TTC549 (cell line): ENCODE results near the gene TTYH2.

Experiments used
- FAIRE-seq: peaks from 2 replicates; lab custom pipeline; 2012; peaks lifted over from hg19 to GRCh38; lab: Jason Lieb, UNC

Gene TTYH2

DNA sequence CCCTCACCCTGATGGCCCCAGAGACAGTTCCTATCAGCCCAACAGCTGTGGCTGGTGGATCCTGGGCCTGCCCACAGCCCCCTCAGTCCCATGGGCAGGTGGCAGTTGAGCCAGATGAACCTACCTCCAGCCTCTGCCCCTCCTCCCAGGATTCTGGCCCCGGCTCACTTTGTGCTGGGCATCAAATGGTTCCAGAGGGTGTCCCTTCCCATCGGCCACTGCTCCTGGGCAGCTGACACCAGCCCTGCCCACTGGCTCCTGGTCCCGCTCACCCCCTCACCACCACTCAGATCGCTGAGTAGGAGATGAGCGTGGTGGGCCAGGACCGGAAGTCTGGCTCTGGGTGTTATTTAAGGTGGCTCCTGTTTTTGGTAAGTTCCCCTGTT lies 2.0 kb downstream of the TTYH2 start:
- FAIRE-seq, result no peak

DNA sequence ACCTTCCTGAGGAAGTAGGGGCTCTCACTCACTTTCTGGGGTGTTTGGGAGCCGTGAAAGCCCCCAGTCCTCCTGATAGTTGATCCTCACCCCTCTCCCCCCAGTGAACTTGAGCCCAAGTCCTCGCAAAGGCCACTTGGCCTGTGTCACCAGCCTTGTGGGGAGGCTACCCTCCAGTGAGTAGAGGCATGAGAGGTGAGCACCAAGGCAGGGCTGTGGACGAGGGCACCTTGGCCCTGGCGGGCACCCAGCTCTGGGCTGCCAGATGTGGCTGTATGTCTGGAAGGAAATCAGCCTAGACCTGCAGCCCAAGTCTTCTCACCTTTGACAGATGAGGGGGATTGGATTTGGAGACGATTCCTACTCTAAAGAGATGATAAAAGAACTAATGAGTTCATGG lies 3.1 kb downstream of the TTYH2 start:
- no peak for FAIRE-seq

DNA sequence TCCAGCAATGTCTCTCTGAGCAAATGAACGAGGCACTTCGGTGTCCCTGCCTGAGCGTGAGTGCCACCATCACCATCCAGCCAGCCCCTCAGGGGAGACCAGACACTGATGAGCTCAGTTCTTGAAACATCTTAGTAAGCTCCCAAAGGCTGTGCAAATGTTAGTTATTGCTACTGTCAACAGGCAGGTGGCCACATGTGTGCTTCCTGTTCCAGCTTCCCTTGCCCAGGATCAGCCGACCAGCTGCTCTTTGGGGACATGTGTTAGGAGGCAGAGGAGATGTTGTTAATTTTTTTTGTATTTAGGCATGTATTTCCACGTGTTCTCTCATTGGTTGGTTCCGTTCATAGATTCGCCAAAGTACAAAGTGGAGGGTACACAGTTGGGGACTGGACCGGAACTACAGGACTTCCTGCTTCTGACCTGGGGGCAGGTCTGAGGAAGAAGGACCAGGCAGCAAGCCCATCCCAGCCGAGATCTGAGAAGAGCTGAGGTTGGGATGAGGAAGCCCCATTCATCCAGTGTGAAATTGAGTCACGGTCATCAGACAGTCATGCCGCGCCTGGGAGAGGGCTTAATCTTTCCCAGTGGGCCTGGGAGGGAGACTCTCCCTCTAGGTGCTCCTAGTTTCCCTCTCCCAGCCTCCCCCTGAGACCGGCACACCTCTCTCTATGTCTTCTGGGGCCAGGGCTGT lies 3.8 kb downstream of the TTYH2 start:
- no peak for FAIRE-seq

DNA sequence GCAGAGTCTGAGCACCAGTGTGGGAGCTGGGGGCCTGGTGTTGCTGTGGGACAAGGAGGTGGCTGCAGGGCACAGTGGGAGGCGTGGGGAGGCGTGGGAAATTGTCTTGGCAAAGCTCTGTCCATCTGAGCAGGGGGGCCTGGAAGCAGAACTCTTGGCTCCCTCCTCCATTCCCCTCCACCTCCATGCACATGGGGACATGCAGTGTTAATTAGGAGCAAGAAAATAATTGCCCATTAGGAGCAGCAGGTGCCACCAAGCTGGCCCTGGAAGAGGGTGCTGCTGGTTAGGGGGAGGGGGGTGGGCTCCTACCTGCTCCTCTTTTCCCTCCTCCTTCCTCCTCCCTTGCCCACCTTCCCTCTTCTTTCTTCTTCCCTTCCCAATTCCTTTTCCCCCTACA lies 4.5 kb downstream of the TTYH2 start:
- no peak for FAIRE-seq

DNA sequence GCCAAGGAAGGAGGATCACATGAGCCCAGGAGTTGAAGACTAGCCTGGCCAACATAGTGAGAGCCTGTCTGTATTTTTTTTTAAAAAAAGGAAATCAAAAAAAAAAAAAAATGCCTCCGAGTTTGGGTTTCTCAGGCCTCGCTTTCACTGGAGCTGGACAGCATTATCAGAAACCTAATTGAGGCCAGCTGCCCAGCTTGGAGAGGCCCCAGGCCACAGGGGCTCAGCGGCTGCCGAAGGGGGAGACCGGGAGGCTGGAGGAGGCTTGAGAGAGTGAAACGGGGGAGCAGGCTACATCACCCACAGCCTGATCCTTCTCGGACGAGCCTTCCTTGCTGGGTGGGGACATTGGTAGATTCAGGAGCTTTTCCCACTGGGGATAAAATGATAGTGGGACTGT lies 5.1 kb downstream of the TTYH2 start:
- FAIRE-seq, result no peak

DNA sequence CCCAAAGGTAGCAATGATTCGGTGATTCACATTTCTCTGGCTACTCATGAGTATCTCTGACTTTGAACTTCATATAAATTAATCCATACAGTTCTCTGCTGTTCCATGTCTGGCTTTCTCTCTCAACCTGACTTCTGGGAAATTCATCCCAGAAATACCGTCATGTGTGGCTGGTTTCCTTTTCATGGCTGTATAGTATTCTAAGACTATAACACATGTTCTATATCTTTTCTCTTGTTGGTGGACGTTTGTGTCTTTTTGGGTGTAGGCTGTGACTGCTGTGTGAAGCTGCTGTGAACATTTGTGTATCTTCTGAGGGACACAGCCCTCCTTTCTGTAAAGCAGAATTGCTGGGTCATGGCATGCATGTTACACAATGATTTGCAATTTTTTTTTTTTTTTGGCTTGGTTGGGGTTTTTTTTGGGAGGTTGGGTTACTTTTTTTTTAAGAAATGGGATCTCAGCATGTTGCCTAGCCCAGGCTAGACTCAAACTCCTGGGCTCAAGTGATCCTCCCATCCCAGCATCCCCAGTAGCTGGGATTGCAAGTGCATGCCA lies 6.3 kb downstream of the TTYH2 start:
- no peak for FAIRE-seq

DNA sequence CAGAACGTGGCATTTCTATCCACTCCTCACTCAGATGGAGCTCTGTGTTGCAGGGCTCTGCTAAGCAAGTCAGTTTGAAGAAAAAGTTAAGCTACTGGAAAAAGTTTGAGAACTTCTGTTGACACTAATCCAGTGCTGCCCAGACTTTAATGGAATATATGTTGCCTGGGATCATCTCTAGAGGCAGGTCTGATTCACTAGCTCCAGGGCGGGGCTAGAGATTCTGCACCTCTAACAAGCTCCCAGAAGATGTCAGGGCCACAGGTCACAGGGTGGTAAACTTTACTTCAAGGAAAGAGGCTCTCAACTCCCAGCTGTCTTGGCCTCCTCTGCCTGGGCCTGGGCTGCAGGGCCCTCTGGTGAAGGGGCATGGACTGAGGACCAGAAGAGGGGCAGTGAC lies 6.8 kb downstream of the TTYH2 start:
- no peak for FAIRE-seq

DNA sequence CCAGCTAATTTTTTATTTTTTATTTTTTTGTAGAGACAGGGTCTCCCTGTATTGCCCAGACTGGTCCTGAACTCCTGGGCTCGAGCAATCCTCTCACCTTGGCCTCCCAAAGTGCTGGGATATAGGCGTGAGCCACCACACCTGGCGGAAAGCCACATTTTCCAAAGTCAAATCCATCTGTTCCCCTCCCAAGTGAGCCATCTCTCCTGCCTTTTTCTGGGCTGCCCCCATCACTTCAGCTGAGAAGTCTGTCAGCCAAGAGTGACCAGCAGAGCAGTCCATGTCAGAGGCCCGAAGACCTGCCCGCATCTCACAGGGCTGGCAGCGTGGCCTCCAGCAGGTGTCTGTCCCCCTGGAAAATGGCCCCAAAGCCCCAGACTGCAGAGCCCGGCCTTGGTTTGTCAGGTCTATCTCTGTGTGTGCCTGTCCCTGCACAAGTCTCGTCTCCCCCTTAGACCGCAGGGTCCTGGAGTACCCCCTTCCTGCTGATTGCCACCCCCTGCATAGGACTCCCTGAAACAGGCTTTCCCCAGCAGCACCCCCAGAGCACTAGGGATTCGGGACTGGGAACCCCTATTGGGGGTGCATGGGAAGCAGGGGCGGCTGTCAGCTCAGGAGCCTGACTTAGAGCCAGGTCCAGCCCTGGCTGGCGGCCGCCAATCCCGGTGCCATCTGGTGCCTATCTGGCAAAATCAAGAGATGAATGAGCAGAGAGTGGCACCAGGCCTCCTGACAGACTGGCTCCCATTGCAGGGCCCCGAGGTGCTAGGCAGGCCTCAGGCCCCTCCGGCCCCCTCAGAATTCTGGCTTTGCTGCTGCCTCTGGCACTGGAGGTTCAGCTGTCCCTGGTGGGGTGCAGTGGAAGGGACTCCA lies 7.8 kb downstream of the TTYH2 start:
- no peak for FAIRE-seq

DNA sequence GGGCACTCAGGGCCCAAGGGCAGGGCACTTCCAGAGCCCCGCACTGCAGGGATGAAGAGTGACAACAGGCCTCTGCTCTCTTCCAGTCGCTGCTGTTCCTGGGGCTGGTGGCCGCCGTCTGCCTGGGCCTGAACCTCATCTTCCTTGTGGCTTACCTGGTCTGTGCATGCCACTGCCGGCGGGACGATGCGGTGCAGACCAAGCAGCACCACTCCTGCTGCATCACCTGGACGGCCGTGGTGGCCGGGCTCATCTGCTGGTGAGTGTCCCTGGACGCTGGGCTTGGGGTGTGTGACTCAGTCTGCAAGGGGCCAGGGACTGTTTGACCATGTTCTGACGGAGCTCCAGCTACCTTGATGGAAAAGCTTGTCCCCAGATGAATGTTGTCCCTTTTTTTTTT lies 9.0 kb downstream of the TTYH2 start:
- FAIRE-seq, result no peak

DNA sequence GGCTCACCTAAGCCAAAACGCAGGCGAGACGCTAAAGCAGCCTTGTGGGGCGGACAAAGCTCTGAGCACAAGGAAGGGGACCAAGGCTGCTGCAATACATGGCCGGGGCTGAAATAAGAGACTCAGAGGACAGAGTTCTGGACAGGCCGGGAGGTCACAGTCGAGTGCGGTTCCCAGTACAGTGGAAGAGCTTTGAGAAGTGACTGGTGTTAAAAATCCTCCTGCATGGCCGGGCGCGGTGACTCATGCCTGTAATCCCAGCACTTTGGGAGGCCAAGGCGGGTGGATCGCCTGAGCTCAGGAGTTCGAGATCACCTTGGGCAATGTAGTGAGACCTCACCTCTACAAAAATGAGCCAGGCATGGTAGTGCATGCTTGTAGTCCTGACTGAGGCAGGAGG lies 10.5 kb downstream of the TTYH2 start:
- no peak for FAIRE-seq

DNA sequence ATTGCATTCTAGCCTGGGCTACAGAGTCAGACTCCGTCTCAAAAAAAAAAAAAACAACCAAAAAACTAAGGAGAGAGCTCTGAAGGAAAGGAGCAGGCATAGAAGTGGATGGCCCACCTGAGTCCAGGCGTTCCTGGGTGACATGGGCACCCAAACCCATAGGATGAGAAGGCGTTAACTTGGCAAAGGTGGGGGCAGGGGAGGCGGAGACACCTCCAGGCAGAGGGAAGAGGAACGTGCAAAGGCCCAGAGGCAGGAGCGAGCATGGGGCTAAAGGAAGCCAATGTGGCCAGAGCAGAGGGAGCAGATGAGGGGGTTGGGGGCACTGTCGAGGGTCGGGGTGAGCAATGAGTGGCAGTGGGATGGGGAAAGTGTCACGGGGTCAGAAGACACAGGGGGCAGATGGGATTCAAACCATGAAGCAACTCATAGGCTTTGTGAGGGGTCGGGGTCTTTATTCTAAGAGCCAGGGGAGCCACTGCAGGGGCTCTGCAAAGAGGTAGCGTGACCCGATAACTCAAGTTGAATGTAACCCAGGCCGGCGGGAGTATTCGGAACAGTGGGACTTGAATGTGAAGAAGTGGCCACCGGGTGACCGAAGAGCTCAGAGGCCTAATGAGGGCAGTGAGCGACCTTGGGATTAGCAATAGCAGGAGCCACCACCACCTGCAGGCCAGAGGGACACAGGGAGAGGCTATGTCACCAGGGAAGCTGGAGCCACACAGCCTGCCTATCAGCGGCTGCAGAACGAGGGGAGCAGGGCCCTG lies 11.8 kb downstream of the TTYH2 start:
- FAIRE-seq, result no peak

DNA sequence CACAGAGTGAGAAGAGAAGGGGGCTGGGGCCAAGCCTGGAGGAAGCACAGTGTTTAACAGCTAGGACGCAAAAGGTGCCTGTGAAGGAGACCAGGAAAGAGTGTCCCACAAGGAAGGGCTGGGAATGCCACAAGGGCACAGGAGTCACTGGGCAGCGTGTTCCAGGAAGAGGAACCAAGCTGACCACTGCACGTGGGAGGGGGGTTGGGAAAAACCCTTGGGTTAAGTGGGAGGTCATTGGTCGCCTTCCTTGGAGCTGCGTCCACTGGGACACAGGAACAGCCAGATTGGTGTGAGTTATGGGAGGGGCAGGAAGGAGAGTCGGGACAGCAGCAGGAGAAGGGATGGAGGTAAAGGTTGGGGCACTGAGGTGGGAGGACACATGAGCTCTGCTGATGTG lies 12.9 kb downstream of the TTYH2 start:
- FAIRE-seq, result no peak

DNA sequence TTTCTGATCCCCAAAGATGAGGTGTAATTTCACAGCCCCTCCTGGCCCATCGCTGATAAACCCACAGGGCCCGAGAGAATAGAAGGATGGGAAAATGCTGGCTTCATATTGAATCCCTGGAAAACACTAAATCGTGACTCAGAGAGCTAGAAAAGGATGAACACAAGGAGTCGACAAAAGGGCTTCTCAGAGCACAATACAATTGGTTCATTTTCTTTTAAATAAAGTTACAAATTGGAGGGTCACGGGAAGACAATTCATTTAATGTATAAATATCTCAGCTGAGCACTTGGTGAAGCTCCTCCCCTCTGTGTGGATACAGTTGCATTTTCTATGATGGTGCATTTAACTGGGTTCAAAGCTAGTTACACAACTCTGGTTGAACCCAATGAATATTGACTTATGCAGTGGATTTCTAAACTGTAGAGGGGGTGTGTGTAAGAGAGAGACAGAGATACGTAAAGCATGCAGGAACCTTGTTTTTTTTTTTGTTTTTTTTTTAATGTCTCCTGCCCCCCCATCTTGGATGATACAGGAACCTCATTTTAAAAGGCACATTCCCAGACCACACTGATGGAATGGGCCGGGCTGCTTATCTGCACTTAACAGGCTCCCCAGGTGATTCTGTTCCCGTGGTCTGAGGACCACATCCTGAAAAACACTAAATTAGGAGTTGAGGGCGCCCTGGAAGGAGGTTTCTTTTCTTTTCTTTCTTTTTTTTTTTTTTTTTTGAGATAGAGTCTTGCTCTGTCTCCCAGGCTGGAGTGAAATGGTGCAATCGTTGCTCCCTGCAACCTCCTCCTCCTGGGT lies 14.1 kb downstream of the TTYH2 start:
- FAIRE-seq, result no peak

DNA sequence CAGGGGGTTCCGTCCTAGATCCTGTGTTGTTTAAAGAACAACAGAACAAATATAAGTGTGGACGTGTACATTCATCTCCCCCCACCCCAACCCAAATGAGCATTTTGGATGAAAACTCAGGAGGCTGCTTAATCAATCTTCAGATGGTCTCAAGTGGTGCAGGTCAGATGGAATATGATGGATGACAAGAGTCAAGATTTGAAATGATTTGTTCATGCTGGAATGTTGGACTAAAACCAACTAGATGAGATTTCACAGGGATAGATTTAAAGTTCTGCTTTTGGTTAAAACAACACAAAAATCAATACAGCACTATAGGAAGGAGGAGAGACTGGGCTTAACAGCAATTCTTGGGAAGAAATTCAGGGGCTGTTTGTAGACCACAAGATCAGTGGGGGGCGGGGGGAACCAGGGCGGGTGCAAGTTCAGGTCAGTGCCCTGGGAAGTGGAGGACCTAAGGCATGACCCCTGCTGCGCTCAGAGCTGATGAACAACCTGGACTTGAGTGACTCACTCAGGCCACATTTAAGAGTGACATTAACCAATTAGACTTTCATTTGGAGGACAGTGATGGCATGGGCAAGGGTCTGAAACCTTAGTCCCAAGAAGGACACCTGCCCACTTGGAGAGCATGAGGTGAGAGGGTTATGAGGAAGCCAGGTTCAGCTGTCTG lies 15.1 kb downstream of the TTYH2 start:
- no peak for FAIRE-seq

DNA sequence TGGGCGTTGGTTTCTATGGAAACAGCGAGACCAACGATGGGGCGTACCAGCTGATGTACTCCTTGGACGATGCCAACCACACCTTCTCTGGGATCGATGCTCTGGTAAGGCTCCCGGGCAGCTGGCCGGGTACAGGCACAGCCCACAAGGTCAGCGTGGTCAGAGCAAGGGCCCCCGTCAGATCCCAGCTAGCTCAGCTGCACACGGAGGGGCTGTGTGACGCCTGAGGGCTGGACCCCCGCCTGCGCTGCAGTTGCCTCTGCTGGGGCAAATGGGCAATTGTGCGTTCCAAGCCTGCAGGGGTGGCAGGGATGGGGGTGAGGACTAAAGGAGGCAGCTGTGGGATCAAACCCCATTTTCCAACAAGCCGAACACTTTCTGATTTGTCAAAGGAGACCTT lies 17.5 kb downstream of the TTYH2 start:
- FAIRE-seq, result no peak

DNA sequence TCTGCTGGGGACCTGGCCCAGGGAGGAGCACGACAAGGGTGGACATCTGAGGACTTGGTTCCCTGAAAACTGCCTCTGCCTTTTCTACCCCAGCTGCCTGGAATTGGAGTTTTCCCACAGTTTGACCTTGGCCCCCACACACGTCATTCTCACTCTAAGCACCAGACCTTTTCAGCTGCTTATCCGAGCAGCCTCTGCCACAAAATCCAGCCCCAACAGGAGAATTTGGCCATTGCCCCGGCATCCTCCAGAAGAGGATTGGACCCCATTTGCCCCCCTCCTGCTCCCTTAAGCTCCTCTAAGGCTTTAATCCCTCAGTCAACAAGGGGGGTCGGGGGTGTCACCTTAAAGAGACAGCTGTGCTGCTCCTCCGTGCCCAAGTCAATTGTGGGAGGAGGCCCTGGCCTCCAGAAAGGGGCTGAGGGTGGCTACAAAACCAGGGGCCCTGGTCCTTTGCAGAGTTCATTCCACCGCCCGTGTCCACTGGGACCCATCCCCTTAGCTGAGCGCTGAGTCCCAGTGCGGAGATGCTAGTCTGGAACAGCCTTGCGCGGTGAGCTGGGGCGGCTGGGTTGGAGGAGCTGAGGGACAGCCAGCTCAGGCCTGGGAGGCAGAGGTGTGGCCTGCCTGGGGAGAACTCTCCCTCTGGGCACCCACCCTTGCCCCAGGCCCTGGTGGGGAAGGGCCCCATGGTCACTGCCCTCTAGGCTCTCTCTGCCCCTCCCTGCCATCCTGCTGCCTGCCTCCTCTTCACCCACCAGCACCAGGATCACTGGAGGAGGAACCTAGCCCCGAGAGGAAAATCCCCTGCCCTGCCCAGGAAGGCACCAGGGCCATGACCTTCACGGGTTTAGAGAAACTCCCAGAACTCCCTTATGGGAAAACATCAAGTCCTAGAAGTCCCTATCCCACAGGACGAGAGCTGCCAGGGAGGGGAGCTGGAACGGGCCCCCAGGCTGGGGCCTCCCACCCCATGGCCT lies 18.8 kb downstream of the TTYH2 start:
- no peak for FAIRE-seq

DNA sequence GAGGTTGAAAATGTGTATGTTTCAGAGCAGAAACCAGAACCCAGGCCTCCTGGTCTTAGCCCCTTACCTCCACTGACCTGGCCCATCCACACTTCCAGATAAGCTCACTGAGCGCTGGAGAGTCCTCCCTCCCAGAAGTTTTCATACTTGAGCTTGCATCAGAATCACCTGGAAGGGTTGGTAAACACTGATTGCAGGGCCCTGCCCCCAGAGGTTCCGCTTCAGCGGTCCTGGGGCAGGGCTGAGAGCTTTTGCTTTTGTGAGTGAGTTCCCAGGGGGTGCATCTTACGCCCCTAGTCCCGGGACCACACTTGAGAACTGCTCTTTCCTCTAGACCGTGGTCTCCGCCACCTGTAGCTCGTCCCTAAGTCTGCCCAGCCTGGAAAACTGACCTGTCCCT lies 20.6 kb downstream of the TTYH2 start:
- FAIRE-seq, result no peak

DNA sequence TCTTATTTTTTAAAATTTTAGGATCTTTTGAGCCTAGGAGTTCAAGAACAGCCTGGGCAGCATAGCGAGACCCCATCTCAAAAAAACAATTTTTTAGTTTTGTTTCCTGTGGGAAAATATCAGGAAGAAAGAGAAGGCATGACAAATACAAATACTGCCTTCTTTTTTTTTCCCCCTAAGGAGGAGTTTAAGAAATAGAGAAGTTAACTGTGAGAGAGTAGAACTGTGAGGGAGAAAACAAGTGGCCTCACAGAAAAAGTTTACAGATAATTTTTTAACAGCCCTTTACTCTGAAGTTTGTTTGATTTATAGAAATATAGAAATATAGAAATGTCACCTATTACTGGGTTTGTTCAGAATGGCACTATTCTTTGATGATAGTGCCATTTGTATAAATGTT lies 21.1 kb downstream of the TTYH2 start:
- FAIRE-seq, result no peak

DNA sequence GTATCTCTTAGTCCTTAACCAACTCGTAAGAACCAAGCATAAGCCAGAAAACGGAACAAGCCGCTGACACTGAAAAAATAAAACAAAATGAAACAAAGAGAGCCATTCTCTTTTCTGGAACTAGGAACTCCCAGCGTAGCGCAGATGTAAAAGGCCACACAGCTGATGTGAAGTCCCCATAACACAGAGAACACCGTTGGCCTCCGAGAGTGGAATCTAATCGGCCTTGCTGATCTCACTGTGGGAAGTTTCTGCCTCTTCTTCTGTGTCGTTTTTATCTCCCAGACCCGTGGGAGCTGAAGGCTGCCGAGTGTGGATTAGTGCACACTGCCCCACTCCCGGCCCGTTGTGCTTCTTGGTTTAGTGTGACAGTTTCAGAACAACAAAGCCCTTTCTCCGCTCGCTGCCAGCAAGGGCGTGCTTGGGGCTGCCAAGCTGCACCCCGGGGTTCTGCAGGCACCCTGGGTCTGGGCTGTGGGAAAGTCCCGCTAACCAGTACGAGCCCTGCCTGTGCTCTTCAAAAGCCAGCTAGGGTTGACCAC lies 21.7 kb downstream of the TTYH2 start:
- FAIRE-seq, result no peak

DNA sequence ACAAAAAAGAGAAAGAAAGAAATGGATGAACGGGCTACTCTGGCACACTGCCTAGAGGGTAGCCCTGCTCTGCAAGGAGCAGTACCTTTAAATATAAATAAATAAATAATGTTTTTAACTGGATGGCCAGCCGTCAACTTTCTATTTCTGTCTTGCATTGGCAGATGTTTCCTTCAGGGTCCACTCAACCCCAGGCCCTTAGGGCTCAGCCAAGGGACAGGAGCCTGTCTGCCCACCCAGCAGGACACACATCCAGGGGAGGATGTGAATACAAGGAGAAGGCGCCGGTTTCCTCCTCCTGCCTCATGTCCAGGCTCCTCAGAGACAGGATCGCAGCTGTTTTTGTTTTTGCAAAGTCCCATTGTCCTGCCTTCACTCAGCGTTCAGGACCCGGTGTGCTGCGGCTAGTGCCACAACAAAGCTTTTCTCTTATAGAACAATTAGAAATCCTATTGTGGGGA lies 22.6 kb downstream of the TTYH2 start:
- no peak for FAIRE-seq
